Stomach (tissue), 9 donors: ENCODE results near the gene PFKL. TPM values are rescaled to one million over a fixed set of nuclear protein-coding genes. Genes with fewer than 3 reads are reported as not detected.
A peak's percentile ranks its signal among the peaks of the same experiment; 100 is the strongest.

ENCODE experiments used
- DNase-seq, 2 donors: peaks; one replicate each; pipeline versions ENCODE4 v3.0.0 to v3.0.0-alpha.2; 2013 to 2019
- H3K27ac ChIP-seq, 5 donors: fragments of 200-600 bp in 4 of 5; sonication (generic) in 4 of 5; one replicate each; pipeline ENCODE4 v1.5.1; 2013 to 2019; ENCODE audit warnings: mild to moderate bottlenecking in 1 of 5, moderate library complexity in 1 of 5
- H3K27me3 ChIP-seq, 3 donors: fragments of 200-600 bp; sonication (generic); one replicate each; pipeline ENCODE4 v1.5.1; 2017 to 2019; ENCODE audit warnings: mixed run types in 1 of 3
- H3K36me3 ChIP-seq, 4 donors: fragments of 200-600 bp; sonication (generic); 1 replicate in 3 of 4; 2 replicates in 1 of 4; pipeline ENCODE4 v1.5.1; 2016 to 2019
- H3K4me1 ChIP-seq, 4 donors: fragments of 200-600 bp; sonication (generic); one replicate each; pipeline ENCODE4 v1.5.1; 2016 to 2019
- H3K4me3 ChIP-seq, 4 donors: fragments of 200-600 bp; sonication (generic) in 3 of 4; one replicate each; pipeline ENCODE4 v1.5.1; 2016 to 2019; ENCODE audit warnings: mild to moderate bottlenecking in 1 of 4
- H3K9me3 ChIP-seq, 4 donors: fragments of 200-600 bp; sonication (generic); one replicate each; pipeline ENCODE4 v1.5.1; 2016 to 2019
- CTCF ChIP-seq, 7 experiments: fragments of 450-650 bp in 4 of 7; fragments of 200-600 bp in 3 of 7; sonication (generic) in 3 of 7; IDR thresholded peaks; one replicate each; pipeline ENCODE4 v1.5.1; 2016 to 2019; ENCODE audit warnings: antibody characterized with exemption in 7 of 7, control low read depth in 2 of 7, mild to moderate bottlenecking in 1 of 7
- EP300 ChIP-seq: sonication (generic); formaldehyde crosslinking; IDR thresholded peaks from one replicate; pipeline ENCODE4 v1.6.1; 2017; ENCODE audit warnings: antibody characterized with exemption
- POLR2A ChIP-seq, 4 donors: fragments of 450-650 bp; IDR thresholded peaks; one replicate each; pipeline ENCODE4 v1.6.1; 2016; ENCODE audit warnings: antibody characterized with exemption in 4 of 4, control low read depth in 2 of 4, mild to moderate bottlenecking in 1 of 4, moderate library complexity in 1 of 4
- POLR2AphosphoS5 ChIP-seq, 3 donors: sonication (generic); formaldehyde crosslinking; IDR thresholded peaks; one replicate each; pipeline ENCODE4 v1.6.1; 2016; ENCODE audit warnings: antibody characterized with exemption in 3 of 3
- WGBS, 5 donors: extraction: QIAGEN DNeasy Blood & Tissue Kit in 3 of 5; methylation state at CpG; one replicate each; pipeline versions ENCODE4 v1.1.5 to v1.1.7; 2013 to 2018; 5-methylcytosine and 5-hydroxymethylcytosine counted together
- intact Hi-C: fragments of 100-400 bp; cut with DNase I; formaldehyde crosslinking; loops from one replicate; pipeline ENCODE4 v1.15.1; 2023; ENCODE audit warnings: low total_unique reads
- polyA plus RNA-seq, 3 donors: library from polyadenylated mRNA; stranded (reverse); fragments of 200-250 nt; gene quantifications; one replicate each; pipeline ENCODE4 v1.2.3, GENCODE V29; 2013
- total RNA-seq, 5 donors: library from RNA; depleted of rRNA; stranded (reverse); fragments of >200 nt; gene quantifications; one replicate each; pipeline versions ENCODE4 v1.1.0 to v1.2.3, GENCODE V29; 2014 to 2016
- donor health status: healthy with polysubstance abuse.
- donor health status: Bipolar disorder and iron deficiency.
- donor health status: healthy.

The PFKL gene
- total and polyA plus RNA-seq, 8 donors = 83.0 to 283 (median 130) TPM

GRCh38 chr21:44292812-44293195 lies 7.0 kb upstream of the PFKL start:
- DNase-seq = no peak
- H3K9me3 ChIP-seq = no peaks in the 10 kb centered on the region
- 73 to 87% (median 81%) methylated on average over 3 to 15 of the region's 15 CpGs for WGBS, 5 donors
- intact Hi-C loops = no loop called here
- TF ChIP-seq POLR2AphosphoS5 (IDR thresholded peaks at IDR 0.05) (no peak), POLR2A (IDR thresholded peaks at IDR 0.05) (no peak), EP300 (no peak), CTCF (IDR thresholded peaks at IDR 0.05) (no peak)
- no peak overlapping the region for H3K4me3 ChIP-seq
- H3K36me3 ChIP-seq = no peaks in the 10 kb centered on the region
- H3K27me3 ChIP-seq = peaks cover 0 to 54% (median 0%) of the 10 kb centered on the region in 3 donors
- H3K27ac ChIP-seq = no peak overlapping the region
- peaks cover 8 to 21% (median 19%) of the 10 kb centered on the region in 4 donors for H3K4me1 ChIP-seq

GRCh38 chr21:44293551-44294231 lies 6.2 kb upstream of the PFKL start:
- H3K4me1 ChIP-seq = peaks cover 10 to 28% (median 24%) of the 10 kb centered on the region in 4 donors
- TF ChIP-seq POLR2A (IDR thresholded peaks at IDR 0.05) = no peak
- TF ChIP-seq POLR2AphosphoS5 (IDR thresholded peaks at IDR 0.05) = no peak
- TF ChIP-seq CTCF (IDR thresholded peaks at IDR 0.05) = no peak
- TF ChIP-seq EP300 = no peak
- no peaks in the 10 kb centered on the region for H3K36me3 ChIP-seq
- WGBS, 5 donors = 81 to 90% (median 88%) methylated on average over 23 to 33 of the region's 33 CpGs
- H3K27me3 ChIP-seq = peaks cover 0 to 45% (median 0%) of the 10 kb centered on the region in 3 donors
- no peaks in the 10 kb centered on the region for H3K9me3 ChIP-seq
- no peak overlapping the region for H3K4me3 ChIP-seq
- intact Hi-C loops = no loop called here
- no peak overlapping the region for H3K27ac ChIP-seq
- no peak for DNase-seq

- 41 to 71% (median 67%) methylated on average over 16 to 26 of the region's 26 CpGs for WGBS, 5 donors
- H3K27me3 ChIP-seq = peaks cover 0 to 44% (median 0%) of the 10 kb centered on the region in 3 donors
- no peaks in the 10 kb centered on the region for H3K36me3 ChIP-seq
- intact Hi-C loops = no loop called here
- no peak for TF ChIP-seq CTCF (IDR thresholded peaks at IDR 0.05)
- TF ChIP-seq EP300 = no peak
- TF ChIP-seq POLR2AphosphoS5 (IDR thresholded peaks at IDR 0.05) = no peak
- no peak for TF ChIP-seq POLR2A (IDR thresholded peaks at IDR 0.05)
- no peak overlapping the region for H3K27ac ChIP-seq
- H3K4me1 ChIP-seq = peaks cover 15 to 37% (median 32%) of the 10 kb centered on the region in 4 donors
- no peak overlapping the region for H3K4me3 ChIP-seq
- H3K9me3 ChIP-seq = no peaks in the 10 kb centered on the region
- peak; percentile 34 to 81 for DNase-seq
Measured at GRCh38 chr21:44294391-44295162, 5.3 kb upstream of the PFKL start.

GRCh38 chr21:44295163-44295573 lies 4.7 kb upstream of the PFKL start:
- no peak for DNase-seq
- intact Hi-C loops = no loop called here
- no peaks in the 10 kb centered on the region for H3K9me3 ChIP-seq
- TF ChIP-seq POLR2A (IDR thresholded peaks at IDR 0.05) (no peak), EP300 (no peak), CTCF (IDR thresholded peaks at IDR 0.05) (no peak), POLR2AphosphoS5 (IDR thresholded peaks at IDR 0.05) (no peak)
- H3K27ac ChIP-seq = no peak overlapping the region
- H3K36me3 ChIP-seq = no peaks in the 10 kb centered on the region
- H3K27me3 ChIP-seq = peaks cover 0 to 44% (median 0%) of the 10 kb centered on the region in 3 donors
- 59 to 81% (median 74%) methylated on average over 8 to 14 of the region's 14 CpGs for WGBS, 5 donors
- peaks cover 15 to 39% (median 32%) of the 10 kb centered on the region in 4 donors for H3K4me1 ChIP-seq
- H3K4me3 ChIP-seq = no peak overlapping the region
